ENCODE results near the gene GRIA4.

GRIA4 gene

GRCh38 chr11:106014035-106014434, 404.2 kb downstream of the GRIA4 start:
- no peak for DNase-seq (ENCODE audit: low read depth)

GRCh38 chr11:106014620-106015019, 404.7 kb downstream of the GRIA4 start:
- no peak for DNase-seq (ENCODE audit: low read depth)

GRCh38 chr11:106015066-106015465, 405.2 kb downstream of the GRIA4 start:
- no peak for DNase-seq (ENCODE audit: low read depth)

GRCh38 chr11:106017093-106017492, 407.2 kb downstream of the GRIA4 start:
- no peak for DNase-seq (ENCODE audit: low read depth)

GRCh38 chr11:106021181-106021966, 411.5 kb downstream of the GRIA4 start:
- no peak for DNase-seq (ENCODE audit: low read depth)

- DNase-seq (ENCODE audit: low read depth) = peak; percentile 98
Measured at GRCh38 chr11:106021967-106022794, 412.3 kb downstream of the GRIA4 start, which contains the start of gene MSANTD4. TSS of gene MSANTD4 (minus strand) at chr11:106022240. CDS start at chr11:106010917, 11,323 bp downstream.

GRCh38 chr11:106022795-106023275, 413.0 kb downstream of the GRIA4 start:
- no peak for DNase-seq (ENCODE audit: low read depth)

GRCh38 chr11:106030609-106031008, 420.7 kb downstream of the GRIA4 start:
- no peak for DNase-seq (ENCODE audit: low read depth)

- no peak for DNase-seq (ENCODE audit: low read depth)
Measured at GRCh38 chr11:106031202-106031810, 421.4 kb downstream of the GRIA4 start.
